Liver (tissue), 9 donors: ENCODE data around the gene GAL. TPM values are rescaled to one million over a fixed set of nuclear protein-coding genes. Genes with fewer than 3 reads are reported as not detected.

Experiments
- DNase-seq: peaks from one replicate; pipeline ENCODE4 v3.0.0-alpha.2; 2017; ENCODE audit warnings: low spot score
- H3K27ac ChIP-seq, 2 donors: one replicate each; pipeline ENCODE4 v1.7.0; 2013; ENCODE audit warnings: inconsistent platforms in 2 of 2, low read length in 2 of 2, control low read depth in 1 of 2, low read depth in 1 of 2, mild to moderate bottlenecking in 1 of 2
- H3K27me3 ChIP-seq, 4 donors: one replicate each; pipeline versions ENCODE4 v1.6.1 to v1.7.0; 2013; ENCODE audit warnings: low read length in 3 of 4, inconsistent platforms in 1 of 4, mild to moderate bottlenecking in 1 of 4, moderate library complexity in 1 of 4; ENCODE audit not compliant: control insufficient read depth in 4 of 4, insufficient read depth in 4 of 4
- H3K36me3 ChIP-seq, 4 donors: one replicate each; pipeline versions ENCODE4 v1.6.1 to v1.7.0; 2013; ENCODE audit warnings: low read length in 3 of 4, mild to moderate bottlenecking in 3 of 4, low read depth in 1 of 4, moderate library complexity in 1 of 4; ENCODE audit not compliant: control insufficient read depth in 4 of 4, insufficient read depth in 3 of 4
- H3K4me1 ChIP-seq, 4 donors: one replicate each; pipeline versions ENCODE4 v1.6.1 to v1.7.0; 2013; ENCODE audit warnings: low read length in 3 of 4, mild to moderate bottlenecking in 3 of 4, moderate library complexity in 1 of 4; ENCODE audit not compliant: control insufficient read depth in 4 of 4, insufficient read depth in 4 of 4
- H3K4me3 ChIP-seq, 3 donors: one replicate each; pipeline versions ENCODE4 v1.6.1 to v1.7.0; 2013; ENCODE audit warnings: low read length in 3 of 3, control low read depth in 1 of 3, low read depth in 1 of 3, mild to moderate bottlenecking in 1 of 3
- H3K9ac ChIP-seq, 2 donors: one replicate each; pipeline ENCODE4 v1.7.0; 2013; ENCODE audit warnings: low read length in 2 of 2, mild to moderate bottlenecking in 2 of 2, moderate library complexity in 2 of 2, control low read depth in 1 of 2, low read depth in 1 of 2
- H3K9me3 ChIP-seq, 4 donors: one replicate each; pipeline versions ENCODE4 v1.6.1 to v1.7.0; 2013; ENCODE audit warnings: low read length in 3 of 4; ENCODE audit not compliant: control insufficient read depth in 4 of 4
- ATF3 ChIP-seq: IDR thresholded peaks from 2 replicates; pipeline ENCODE4 v1.6.1; 2016; ENCODE audit warnings: antibody characterized with exemption
- CTCF ChIP-seq: fragments of 150-350 bp; IDR thresholded peaks from 2 replicates; pipeline ENCODE4 v1.5.1; 2017; ENCODE audit warnings: improper control_type of control experiment, low read depth, low read length; ENCODE audit not compliant: missing input control
- EGR1 ChIP-seq, 2 donors: IDR thresholded peaks; 2 replicates each; pipeline ENCODE4 v1.6.1; 2016 to 2018; ENCODE audit warnings: antibody characterized with exemption in 2 of 2, low read depth in 2 of 2
- FOXA1 ChIP-seq: IDR thresholded peaks from 2 replicates; pipeline ENCODE4 v1.6.1; 2016; ENCODE audit warnings: antibody characterized with exemption
- FOXA2 ChIP-seq: IDR thresholded peaks from 2 replicates; pipeline ENCODE4 v1.6.1; 2016; ENCODE audit warnings: antibody characterized with exemption
- GABPA ChIP-seq, 2 donors: IDR thresholded peaks in 1 of 2; conservative IDR thresholded peaks in 1 of 2; 2 replicates each; pipeline ENCODE4 v1.6.1; 2016; ENCODE audit warnings: antibody characterized with exemption in 2 of 2, mild to moderate bottlenecking in 1 of 2, moderate library complexity in 1 of 2
- HNF4A ChIP-seq, 2 donors: conservative IDR thresholded peaks; 2 replicates each; pipeline ENCODE4 v1.6.1; 2016; ENCODE audit warnings: antibody characterized with exemption in 2 of 2, mild to moderate bottlenecking in 2 of 2
- HNF4G ChIP-seq: IDR thresholded peaks from 2 replicates; pipeline ENCODE4 v1.6.1; 2016; ENCODE audit warnings: antibody characterized with exemption
- JUND ChIP-seq, 2 donors: IDR thresholded peaks; 2 replicates each; pipeline ENCODE4 v1.6.1; 2016; ENCODE audit warnings: antibody characterized with exemption in 2 of 2
- MAX ChIP-seq: IDR thresholded peaks from 2 replicates; pipeline ENCODE4 v1.6.1; 2016; ENCODE audit warnings: antibody characterized with exemption
- NR2F2 ChIP-seq: IDR thresholded peaks from 2 replicates; pipeline ENCODE4 v1.6.1; 2016; ENCODE audit warnings: antibody characterized with exemption
- RAD21 ChIP-seq, 2 donors: IDR thresholded peaks; 2 replicates each; pipeline ENCODE4 v1.6.1; 2016; ENCODE audit warnings: antibody characterized with exemption in 2 of 2, mild to moderate bottlenecking in 2 of 2
- REST ChIP-seq: IDR thresholded peaks from 2 replicates; pipeline ENCODE4 v1.6.1; 2016; ENCODE audit warnings: antibody characterized with exemption, mild to moderate bottlenecking
- RXRA ChIP-seq, 2 donors: IDR thresholded peaks; 2 replicates each; pipeline ENCODE4 v1.6.1; 2017 to 2018; ENCODE audit warnings: antibody characterized with exemption in 2 of 2, mild to moderate bottlenecking in 1 of 2
- SP1 ChIP-seq: IDR thresholded peaks from 2 replicates; pipeline ENCODE4 v1.6.1; 2018; ENCODE audit warnings: antibody characterized with exemption, mild to moderate bottlenecking
- TAF1 ChIP-seq: conservative IDR thresholded peaks from 2 replicates; pipeline ENCODE4 v1.6.1; 2016; ENCODE audit warnings: antibody characterized with exemption, mild to moderate bottlenecking
- YY1 ChIP-seq: IDR thresholded peaks from 2 replicates; pipeline ENCODE4 v1.6.1; 2016; ENCODE audit warnings: antibody characterized with exemption, mild to moderate bottlenecking
- ZBTB33 ChIP-seq: IDR thresholded peaks from 2 replicates; pipeline ENCODE4 v1.6.1; 2016; ENCODE audit warnings: antibody characterized with exemption
- WGBS: extraction: QIAGEN DNeasy Blood & Tissue Kit; methylation state at CpG from one replicate; pipeline ENCODE4 v1.1.7; 2013; 5-methylcytosine and 5-hydroxymethylcytosine counted together
- polyA plus RNA-seq, 2 donors: library from polyadenylated mRNA; stranded (reverse) in 1 of 2; unstranded in 1 of 2; fragments of 200-250 nt in 1 of 2; fragments of >200 nt in 1 of 2; fragmentation: Nextera tagmentation in 1 of 2; extraction: Ambion mirVana in 1 of 2; gene quantifications; one replicate each; pipeline versions ENCODE4 v1.2.1 to v1.2.3, GENCODE V29; 2013 to 2015
- total RNA-seq, 2 donors: library from RNA; depleted of rRNA; stranded (reverse); fragments of >200 nt; gene quantifications; one replicate each; pipeline ENCODE4 v1.2.3, GENCODE V29; 2014
- donor health status: healthy.
- donor health status: healthy.
- donor health status: healthy.
- donor health status: healthy.
- donor health status: healthy.

Gene GAL
- total and polyA plus RNA-seq, 4 donors = 0.47 TPM; not detected in 3

GRCh38 chr11:68673991-68674390 is 10.4 kb upstream of the GAL start:
- no peak overlapping the region for H3K4me3 ChIP-seq
- no peak for DNase-seq
- no peaks in the 10 kb centered on the region for H3K27me3 ChIP-seq
- no peaks in the 10 kb centered on the region for H3K4me1 ChIP-seq
- 86% methylated on average over 11 of the region's 11 CpGs for WGBS
- no peak overlapping the region for H3K27ac ChIP-seq
- no peak overlapping the region for H3K9ac ChIP-seq
- peaks cover 0 to 7% (median 3%) of the 10 kb centered on the region in 4 donors for H3K9me3 ChIP-seq
- H3K36me3 ChIP-seq = no peaks in the 10 kb centered on the region
- TF ChIP-seq NR2F2 = no peak
- no peak for TF ChIP-seq ZBTB33
- no peak for TF ChIP-seq RAD21 (IDR thresholded peaks at IDR 0.05)
- no peak for TF ChIP-seq YY1
- TF ChIP-seq FOXA2 = no peak
- no peak for TF ChIP-seq EGR1 (IDR thresholded peaks at IDR 0.05; ENCODE audit: low read depth in 2 of 2)
- TF ChIP-seq RXRA (IDR thresholded peaks at IDR 0.05) = no peak
- TF ChIP-seq HNF4G = no peak
- TF ChIP-seq ATF3 = no peak
- no peak for TF ChIP-seq FOXA1
- no peak for TF ChIP-seq MAX
- TF ChIP-seq SP1 = no peak
- TF ChIP-seq JUND (IDR thresholded peaks at IDR 0.05) = no peak
- TF ChIP-seq TAF1 = no peak
- no peak for TF ChIP-seq REST
- TF ChIP-seq CTCF = no peak
- TF ChIP-seq GABPA (IDR thresholded peaks at IDR 0.05 in 1 of 2, conservative IDR thresholded peaks at IDR 0.05 in 1 of 2) = no peak
- no peak for TF ChIP-seq HNF4A (conservative IDR thresholded peaks at IDR 0.05)
